Kidney epithelial cell (primary cell): ENCODE results near the gene CA10. TPM values are rescaled to one million over a fixed set of nuclear protein-coding genes. Genes with fewer than 3 reads are reported as not detected.

ENCODE experiments used
- DNase-seq: peaks from one replicate; pipeline ENCODE4 v3.0.0-alpha.2; 2010; ENCODE audit warnings: low read depth
- H3K27me3 ChIP-seq: 2 replicates; pipeline ENCODE4 v1.6.0; 2011; ENCODE audit warnings: low read length; ENCODE audit not compliant: control insufficient read depth, insufficient read depth
- H3K36me3 ChIP-seq: 2 replicates; pipeline ENCODE4 v1.5.1; 2011; ENCODE audit warnings: low read length; ENCODE audit not compliant: control insufficient read depth, insufficient read depth
- H3K4me3 ChIP-seq: 2 replicates; pipeline ENCODE4 v1.5.1; 2011; ENCODE audit warnings: low read depth, mild to moderate bottlenecking, control low read depth, low read length
- CTCF ChIP-seq: IDR thresholded peaks from 2 replicates; pipeline ENCODE4 v1.5.1; 2011; ENCODE audit warnings: mild to moderate bottlenecking, moderate library complexity, low read length, control low read depth, inconsistent platforms; ENCODE audit not compliant: insufficient read depth, poor library complexity, severe bottlenecking
- total RNA-seq: library from RNA; depleted of rRNA; stranded (reverse); fragments of >200 nt; gene quantifications from 2 replicates; pipeline ENCODE4 v1.2.3, GENCODE V29; 2015

CA10 gene
- total RNA-seq, 1 donor from 2014 or later, result 0.13 TPM

GRCh38 chr17:51670899-51671298 lies 487.6 kb downstream of the CA10 start:
- no peak for TF ChIP-seq CTCF
- no peak overlapping the region for H3K4me3 ChIP-seq
- H3K27me3 ChIP-seq, result no peaks in the 10 kb centered on the region
- DNase-seq, result no peak
- no peaks in the 10 kb centered on the region for H3K36me3 ChIP-seq

- TF ChIP-seq CTCF, result no peak
- no peak overlapping the region for H3K4me3 ChIP-seq
- no peaks in the 10 kb centered on the region for H3K36me3 ChIP-seq
- no peaks in the 10 kb centered on the region for H3K27me3 ChIP-seq
- no peak for DNase-seq
Observed at GRCh38 chr17:51668963-51669246, 489.6 kb downstream of the CA10 start.

- no peak for DNase-seq
- Histone ChIP-seq H3K4me3 (no peak overlapping the region), H3K27me3 (no peaks in the 10 kb centered on the region), H3K36me3 (no peaks in the 10 kb centered on the region)
- no peak for TF ChIP-seq CTCF
Observed at GRCh38 chr17:51668155-51668962, 490.2 kb downstream of the CA10 start.

- TF ChIP-seq CTCF, result no peak
- H3K4me3 ChIP-seq, result no peak overlapping the region
- H3K36me3 ChIP-seq, result no peaks in the 10 kb centered on the region
Observed at GRCh38 chr17:51667706-51668083, 490.8 kb downstream of the CA10 start.

GRCh38 chr17:51666971-51667705 lies 491.4 kb downstream of the CA10 start:
- no peaks in the 10 kb centered on the region for H3K36me3 ChIP-seq
- DNase-seq, result no peak
- no peak overlapping the region for H3K4me3 ChIP-seq
- no peaks in the 10 kb centered on the region for H3K27me3 ChIP-seq
- no peak for TF ChIP-seq CTCF

More at GRCh38 chr17:51667706-51668083, 490.8 kb downstream of the CA10 start:
- no peaks in the 10 kb centered on the region for H3K27me3 ChIP-seq
- DNase-seq, result no peak
